IMR-90 (cell line): ENCODE measurements around the gene GRIA4.

ENCODE experiments used
- BHLHE40 ChIP-seq: fragments of 150-350 bp; IDR thresholded peaks from 2 replicates; pipeline ENCODE4 v1.6.1; 2016; ENCODE audit warnings: mild to moderate bottlenecking, low read depth, low read length
- CEBPB ChIP-seq: IDR thresholded peaks from 2 replicates; pipeline ENCODE4 v1.6.1; 2012; ENCODE audit warnings: low read depth, low read length, improper control_type of control experiment
- CHD1 ChIP-seq: IDR thresholded peaks from 2 replicates; pipeline ENCODE4 v1.6.1; 2012; ENCODE audit warnings: low read depth, low read length, improper control_type of control experiment
- FOS ChIP-seq: fragments of 150-350 bp; IDR thresholded peaks from 2 replicates; pipeline ENCODE4 v1.6.1; 2016; ENCODE audit warnings: low read depth, low read length
- MAFK ChIP-seq: IDR thresholded peaks from 2 replicates; pipeline ENCODE4 v1.6.1; 2012; ENCODE audit warnings: low read depth, low read length, improper control_type of control experiment
- MXI1 ChIP-seq: IDR thresholded peaks from 2 replicates; pipeline ENCODE4 v1.6.1; 2012; ENCODE audit warnings: low read depth, mild to moderate bottlenecking, low read length, moderate library complexity, borderline replicate concordance
- POLR2A ChIP-seq: IDR thresholded peaks from 2 replicates; pipeline ENCODE4 v1.6.1; 2012; ENCODE audit warnings: mild to moderate bottlenecking, low read depth, low read length
- RAD21 ChIP-seq: IDR thresholded peaks from 2 replicates; pipeline ENCODE4 v1.6.1; 2012; ENCODE audit warnings: low read length, improper control_type of control experiment
- RCOR1 ChIP-seq: IDR thresholded peaks from 2 replicates; pipeline ENCODE4 v1.6.1; 2012; ENCODE audit warnings: mild to moderate bottlenecking, low read length, improper control_type of control experiment; ENCODE audit not compliant: insufficient replicate concordance
- RFX5 ChIP-seq: IDR thresholded peaks from 2 replicates; pipeline ENCODE4 v1.8.0; 2012; ENCODE audit warnings: low read depth, mild to moderate bottlenecking, low read length, moderate library complexity
- TF ChIP-seq, protein P1 (sequence below): conservative IDR thresholded peaks from 2 replicates; pipeline ENCODE4 v1.5.1; 2012; ENCODE audit warnings: mild to moderate bottlenecking, low read depth, low read length, improper control_type of control experiment

GRCh38 chr11:105582497-105582896 is 27.4 kb upstream of the GRIA4 start:
- TF ChIP-seq, protein P1, sequence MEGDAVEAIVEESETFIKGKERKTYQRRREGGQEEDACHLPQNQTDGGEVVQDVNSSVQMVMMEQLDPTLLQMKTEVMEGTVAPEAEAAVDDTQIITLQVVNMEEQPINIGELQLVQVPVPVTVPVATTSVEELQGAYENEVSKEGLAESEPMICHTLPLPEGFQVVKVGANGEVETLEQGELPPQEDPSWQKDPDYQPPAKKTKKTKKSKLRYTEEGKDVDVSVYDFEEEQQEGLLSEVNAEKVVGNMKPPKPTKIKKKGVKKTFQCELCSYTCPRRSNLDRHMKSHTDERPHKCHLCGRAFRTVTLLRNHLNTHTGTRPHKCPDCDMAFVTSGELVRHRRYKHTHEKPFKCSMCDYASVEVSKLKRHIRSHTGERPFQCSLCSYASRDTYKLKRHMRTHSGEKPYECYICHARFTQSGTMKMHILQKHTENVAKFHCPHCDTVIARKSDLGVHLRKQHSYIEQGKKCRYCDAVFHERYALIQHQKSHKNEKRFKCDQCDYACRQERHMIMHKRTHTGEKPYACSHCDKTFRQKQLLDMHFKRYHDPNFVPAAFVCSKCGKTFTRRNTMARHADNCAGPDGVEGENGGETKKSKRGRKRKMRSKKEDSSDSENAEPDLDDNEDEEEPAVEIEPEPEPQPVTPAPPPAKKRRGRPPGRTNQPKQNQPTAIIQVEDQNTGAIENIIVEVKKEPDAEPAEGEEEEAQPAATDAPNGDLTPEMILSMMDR = no peak
- TF ChIP-seq POLR2A = no peak
- no peak for TF ChIP-seq CEBPB
- no peak for TF ChIP-seq RFX5
- peak; percentile 62; the same call in 1 of the 2 replicates for TF ChIP-seq BHLHE40
- no peak for TF ChIP-seq FOS
- TF ChIP-seq RCOR1 = no peak
- no peak for TF ChIP-seq MAFK
- no peak for TF ChIP-seq CHD1
- no peak for TF ChIP-seq MXI1
- TF ChIP-seq RAD21 = no peak
